CD14-positive monocyte (primary cell): Measurements from ENCODE around the gene SPATA2. TPM values are rescaled to one million over a fixed set of nuclear protein-coding genes. Genes with fewer than 3 reads are reported as not detected.

ENCODE experiments used
- DNase-seq, 3 donors: peaks; one replicate each; pipeline ENCODE4 v3.0.0-alpha.2; 2011 to 2022
- H2AFZ ChIP-seq: 2 replicates; pipeline ENCODE4 v1.6.0; 2012; ENCODE audit warnings: mild to moderate bottlenecking, low read depth, low read length, inconsistent platforms; ENCODE audit not compliant: insufficient read depth, poor library complexity, severe bottlenecking
- H3K27ac ChIP-seq, 2 donors: 1 replicate in 1 of 2; 2 replicates in 1 of 2; pipeline ENCODE4 v1.5.1; 2012 to 2013; ENCODE audit warnings: low read length in 2 of 2, control low read depth in 1 of 2, inconsistent platforms in 1 of 2, low read depth in 1 of 2, mild to moderate bottlenecking in 1 of 2
- H3K27me3 ChIP-seq, 2 donors: one replicate each; pipeline versions ENCODE4 v1.6.0 to v1.6.1; 2011 to 2013; ENCODE audit warnings: low read length in 2 of 2; ENCODE audit not compliant: control insufficient read depth in 2 of 2, insufficient read depth in 2 of 2
- H3K36me3 ChIP-seq, 2 donors: replicated peaks in 1 of 2; 1 replicate in 1 of 2; 2 replicates in 1 of 2; pipeline versions ENCODE4 v1.5.1 to v1.6.1; 2012 to 2013; ENCODE audit warnings: low read length in 2 of 2, control low read depth in 1 of 2, inconsistent platforms in 1 of 2, mild to moderate bottlenecking in 1 of 2; ENCODE audit not compliant: insufficient read depth in 2 of 2, control insufficient read depth in 1 of 2
- H3K4me1 ChIP-seq, 2 donors: 1 replicate in 1 of 2; 2 replicates in 1 of 2; pipeline versions ENCODE4 v1.5.1 to v1.6.1; 2012 to 2013; ENCODE audit warnings: low read length in 2 of 2, control low read depth in 1 of 2, inconsistent platforms in 1 of 2, mild to moderate bottlenecking in 1 of 2, moderate library complexity in 1 of 2; ENCODE audit not compliant: insufficient read depth in 2 of 2, control insufficient read depth in 1 of 2
- H3K4me2 ChIP-seq: replicated peaks from 2 replicates; pipeline ENCODE3; 2012; ENCODE audit warnings: low read length, moderate library complexity, mild to moderate bottlenecking; ENCODE audit not compliant: poor library complexity, severe bottlenecking; ENCODE audit errors: extremely low read depth
- H3K4me3 ChIP-seq, 3 experiments: fragments of 200-600 bp in 1 of 3; sonication (generic) in 1 of 3; replicated peaks in 1 of 3; 1 replicate in 2 of 3; 2 replicates in 1 of 3; pipeline ENCODE4 v1.5.1; 2011 to 2013; ENCODE audit warnings: low read length in 3 of 3, mild to moderate bottlenecking in 3 of 3, control low read depth in 2 of 3, low read depth in 2 of 3, inconsistent platforms in 1 of 3, moderate library complexity in 1 of 3
- H3K79me2 ChIP-seq: 2 replicates; pipeline ENCODE4 v1.6.0; 2012; ENCODE audit warnings: mild to moderate bottlenecking, control low read depth, inconsistent platforms, low read length, moderate library complexity; ENCODE audit not compliant: insufficient read depth
- H3K9ac ChIP-seq: 2 replicates; pipeline ENCODE4 v1.6.0; 2017; ENCODE audit warnings: low read length, mild to moderate bottlenecking; ENCODE audit not compliant: insufficient read depth, poor library complexity, severe bottlenecking
- H3K9me3 ChIP-seq, 2 donors: replicated peaks in 1 of 2; 1 replicate in 1 of 2; 2 replicates in 1 of 2; pipeline versions ENCODE4 v1.5.1 to v1.6.1; 2012 to 2013; ENCODE audit warnings: low read length in 2 of 2, control low read depth in 1 of 2; ENCODE audit not compliant: control insufficient read depth in 1 of 2, insufficient read depth in 1 of 2
- H4K20me1 ChIP-seq: 2 replicates; pipeline ENCODE4 v1.6.0; 2012; ENCODE audit warnings: mild to moderate bottlenecking, low read length, control low read depth, moderate library complexity; ENCODE audit not compliant: insufficient read depth
- H3K27ac Mint-ChIP-seq, 7 donors: one replicate each; pipeline ENCODE4 v1.8.0; 2020; ENCODE audit warnings: mild to moderate bottlenecking in 7 of 7, mixed read lengths in 7 of 7, moderate library complexity in 6 of 7, inconsistent platforms in 2 of 7
- H3K27me3 Mint-ChIP-seq, 3 donors: one replicate each; pipeline ENCODE4 v1.8.0; 2021 to 2022; ENCODE audit warnings: low read depth in 3 of 3, mild to moderate bottlenecking in 3 of 3, mixed read lengths in 3 of 3, moderate library complexity in 3 of 3, inconsistent platforms in 1 of 3
- H3K36me3 Mint-ChIP-seq, 2 donors: one replicate each; pipeline ENCODE4 v1.8.0; 2020; ENCODE audit warnings: mixed read lengths in 2 of 2, inconsistent platforms in 1 of 2, mild to moderate bottlenecking in 1 of 2
- H3K4me1 Mint-ChIP-seq: one replicate; pipeline ENCODE4 v1.8.0; 2020; ENCODE audit warnings: mild to moderate bottlenecking, mixed read lengths
- H3K4me3 Mint-ChIP-seq, 2 donors: one replicate each; pipeline ENCODE4 v1.8.0; 2020; ENCODE audit warnings: mild to moderate bottlenecking in 2 of 2, mixed read lengths in 2 of 2, moderate library complexity in 1 of 2
- H3K9me3 Mint-ChIP-seq, 7 donors: one replicate each; pipeline ENCODE4 v1.8.0; 2020 to 2022; ENCODE audit warnings: mixed read lengths in 7 of 7, mild to moderate bottlenecking in 6 of 7, moderate library complexity in 6 of 7, inconsistent platforms in 2 of 7
- CTCF ChIP-seq: fragments of 200-600 bp; IDR thresholded peaks from one replicate; pipeline ENCODE4 v1.8.0; 2022; ENCODE audit warnings: antibody characterized with exemption, mild to moderate bottlenecking
- WGBS: methylation state at CpG from one replicate; pipeline ENCODE4 v1.1.5; 2013; ENCODE audit warnings: missing lambda C conversion rate; ENCODE audit not compliant: insufficient coverage; 5-methylcytosine and 5-hydroxymethylcytosine counted together
- intact Hi-C, 2 donors: fragments of 100-400 bp; cut with micrococcal nuclease; formaldehyde crosslinking; loops; one replicate each; pipeline versions ENCODE4 v1.15.0 to v1.15.1; 2023
- polyA plus RNA-seq, 3 donors: library from polyadenylated mRNA; depleted of rRNA in 1 of 3; unstranded in 2 of 3; stranded (reverse) in 1 of 3; fragments of 300-500 nt in 2 of 3; fragments of >200 nt in 1 of 3; fragmentation: Illumina TruSeq in 2 of 3; gene quantifications; 1 replicate in 2 of 3; 2 replicates in 1 of 3; pipeline ENCODE4 v1.2.3, GENCODE V29; 2012 to 2021

SPATA2 gene
- polyA plus RNA-seq, 3 donors = 1.9 to 13.3 (median 3.9) TPM

DNA sequence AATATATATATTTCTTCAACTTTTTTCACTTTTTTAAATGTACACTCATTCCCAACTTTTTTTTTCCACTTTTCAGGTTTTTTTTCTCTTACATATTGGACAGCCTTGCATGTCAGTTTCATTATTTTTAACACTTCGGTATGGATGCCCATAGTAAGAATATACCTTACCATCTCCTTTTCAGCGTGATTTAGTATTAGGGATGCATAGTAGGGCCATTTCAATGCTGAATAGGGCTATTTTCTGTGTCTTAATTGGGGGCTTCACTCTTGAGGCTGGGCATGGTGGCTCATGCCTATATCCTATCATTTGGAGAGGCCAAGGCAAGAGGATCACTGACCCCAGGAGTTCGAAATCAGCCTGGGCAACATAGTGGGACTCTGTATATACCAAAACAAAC, 27.6 kb upstream of the SPATA2 start:
- Histone ChIP-seq H3K79me2 (peaks cover 81% of the 10 kb centered on the region), H3K36me3 (peaks cover 59 to 89% of the 10 kb centered on the region in 2 donors), H2AFZ (no peak overlapping the region), H3K9me3 (no peaks in the 10 kb centered on the region), H4K20me1 (peaks cover 99% of the 10 kb centered on the region), H3K4me3 (no peak overlapping the region), H3K27ac (no peak overlapping the region), H3K9ac (no peak overlapping the region), H3K4me2 (no peak overlapping the region), H3K27me3 (no peaks in the 10 kb centered on the region), H3K4me1 (peaks cover 13 to 16% of the 10 kb centered on the region in 2 donors)
- Mint-ChIP-seq H3K27ac (peak overlapping the region in 1 of 7 donors; percentile 83), H3K27me3 (peaks cover 0 to 2% (median 0%) of the 10 kb centered on the region in 3 donors), H3K9me3 (no peaks in the 10 kb centered on the region), H3K4me3 (no peak overlapping the region), H3K36me3 (peaks cover 63 to 80% of the 10 kb centered on the region in 2 donors), H3K4me1 (peaks cover 19% of the 10 kb centered on the region)
- no CpG with 5 or more reads among the region's 3 CpGs for WGBS
- intact Hi-C loops = no loop called here
- DNase-seq = no peak
- TF ChIP-seq CTCF = no peak

DNA sequence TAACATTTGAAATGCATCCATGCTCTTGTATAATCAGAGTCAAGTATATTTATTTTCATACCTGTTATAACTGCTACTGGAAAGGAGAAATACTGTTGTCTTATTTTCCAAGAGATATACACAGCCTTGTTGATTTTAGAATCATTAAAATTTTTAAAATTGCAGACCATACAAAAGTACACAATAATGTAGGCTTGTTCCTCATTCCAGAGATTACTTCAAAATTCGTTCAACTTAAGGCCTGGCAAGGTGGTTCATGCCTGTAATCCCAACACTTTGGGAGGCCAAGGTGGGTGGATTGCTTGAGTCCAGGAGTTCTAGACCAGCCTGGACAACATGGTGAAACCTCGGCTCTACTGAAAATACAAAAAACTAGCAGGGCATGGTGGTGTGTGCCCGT, 27.0 kb upstream of the SPATA2 start:
- H3K9me3 ChIP-seq = no peaks in the 10 kb centered on the region
- peaks cover 19 to 23% of the 10 kb centered on the region in 2 donors for H3K4me1 ChIP-seq
- no peak overlapping the region for H2AFZ ChIP-seq
- H3K79me2 ChIP-seq = peaks cover 87% of the 10 kb centered on the region
- no peak overlapping the region for H3K4me3 ChIP-seq
- H3K27ac ChIP-seq = no peak overlapping the region
- H3K4me2 ChIP-seq = no peak overlapping the region
- WGBS = 100% methylated on average over 1 of the region's 3 CpGs
- no peak for DNase-seq
- no peaks in the 10 kb centered on the region for H3K27me3 ChIP-seq
- H4K20me1 ChIP-seq = peaks cover 99% of the 10 kb centered on the region
- peaks cover 57 to 82% of the 10 kb centered on the region in 2 donors for H3K36me3 ChIP-seq
- H3K27me3 Mint-ChIP-seq = peaks cover 0 to 2% (median 0%) of the 10 kb centered on the region in 3 donors
- H3K27ac Mint-ChIP-seq = peak overlapping the region in 3 of 7 donors; percentile 8 to 75 (median 60)
- intact Hi-C loops = no loop called here
- TF ChIP-seq CTCF = no peak
- H3K9me3 Mint-ChIP-seq = no peaks in the 10 kb centered on the region
- no peak overlapping the region for H3K4me3 Mint-ChIP-seq
- H3K36me3 Mint-ChIP-seq = peaks cover 60 to 74% of the 10 kb centered on the region in 2 donors
- no peak overlapping the region for H3K9ac ChIP-seq
- H3K4me1 Mint-ChIP-seq = peaks cover 26% of the 10 kb centered on the region
